GM19455 (cell line): ENCODE results near the gene CST9.
"Not testable (repeated sequence)": the region's sequence is repeated elsewhere in the genome, so short reads cannot be mapped to it uniquely, and the experiment has no call there.

Experiments
- ATAC-seq: cut with Tn5 transposase; IDR thresholded peaks from one replicate; pipeline ENCODE4 v1.9.1; 2021; ENCODE audit not compliant: unreplicated experiment

Gene CST9

GRCh38 chr20:23588434-23589403 is 17.0 kb downstream of the CST9 start:
- ATAC-seq = no peak

GRCh38 chr20:23587631-23588030 is 18.1 kb downstream of the CST9 start:
- no peak for ATAC-seq

- no peak for ATAC-seq
Measured at GRCh38 chr20:23586735-23587525, 18.8 kb downstream of the CST9 start.

- ATAC-seq = no peak
Measured at GRCh38 chr20:23585808-23586734, 19.6 kb downstream of the CST9 start.

GRCh38 chr20:23585449-23585807 is 20.3 kb downstream of the CST9 start:
- no peak for ATAC-seq

GRCh38 chr20:23584434-23585199 is 21.1 kb downstream of the CST9 start:
- ATAC-seq = no peak

- ATAC-seq = no peak
Measured at GRCh38 chr20:23583526-23583925, 22.2 kb downstream of the CST9 start.

- no peak for ATAC-seq
Measured at GRCh38 chr20:23582293-23582692, 23.4 kb downstream of the CST9 start.

- not testable (repeated sequence) for ATAC-seq
Measured at GRCh38 chr20:23581833-23582232, 23.9 kb downstream of the CST9 start.

- no peak for ATAC-seq
Measured at GRCh38 chr20:23574977-23575376, 30.7 kb downstream of the CST9 start.

GRCh38 chr20:23570178-23570760 is 35.4 kb downstream of the CST9 start:
- ATAC-seq = no peak

- ATAC-seq = no peak
Measured at GRCh38 chr20:23569570-23569969, 36.1 kb downstream of the CST9 start.

- no peak for ATAC-seq
Measured at GRCh38 chr20:23568971-23569330, 36.8 kb downstream of the CST9 start.

- no peak for ATAC-seq
Measured at GRCh38 chr20:23568320-23568970, 37.3 kb downstream of the CST9 start, which contains the start of gene CST9L. Gene CST9L (minus strand): TSS chr20:23568484. CDS start chr20:23568450, 34 bp downstream.

- ATAC-seq = no peak
Measured at GRCh38 chr20:23566199-23566932, 39.4 kb downstream of the CST9 start.

- ATAC-seq = no peak
Measured at GRCh38 chr20:23565503-23566045, 40.1 kb downstream of the CST9 start.

GRCh38 chr20:23564927-23565326 is 40.8 kb downstream of the CST9 start:
- ATAC-seq = no peak

- ATAC-seq = no peak
Measured at GRCh38 chr20:23562721-23563342, 42.9 kb downstream of the CST9 start.
